Inflammatory macrophage (primary cell): ENCODE results near the gene SMAD6.

ENCODE experiments used
- DNase-seq, 2 donors: peaks; one replicate each; pipeline ENCODE4 v3.0.0-alpha.2; 2020 to 2022

SMAD6 gene

GRCh38 chr15:66799242-66799641 lies 97.2 kb downstream of the SMAD6 start:
- no peak for DNase-seq

DNA sequence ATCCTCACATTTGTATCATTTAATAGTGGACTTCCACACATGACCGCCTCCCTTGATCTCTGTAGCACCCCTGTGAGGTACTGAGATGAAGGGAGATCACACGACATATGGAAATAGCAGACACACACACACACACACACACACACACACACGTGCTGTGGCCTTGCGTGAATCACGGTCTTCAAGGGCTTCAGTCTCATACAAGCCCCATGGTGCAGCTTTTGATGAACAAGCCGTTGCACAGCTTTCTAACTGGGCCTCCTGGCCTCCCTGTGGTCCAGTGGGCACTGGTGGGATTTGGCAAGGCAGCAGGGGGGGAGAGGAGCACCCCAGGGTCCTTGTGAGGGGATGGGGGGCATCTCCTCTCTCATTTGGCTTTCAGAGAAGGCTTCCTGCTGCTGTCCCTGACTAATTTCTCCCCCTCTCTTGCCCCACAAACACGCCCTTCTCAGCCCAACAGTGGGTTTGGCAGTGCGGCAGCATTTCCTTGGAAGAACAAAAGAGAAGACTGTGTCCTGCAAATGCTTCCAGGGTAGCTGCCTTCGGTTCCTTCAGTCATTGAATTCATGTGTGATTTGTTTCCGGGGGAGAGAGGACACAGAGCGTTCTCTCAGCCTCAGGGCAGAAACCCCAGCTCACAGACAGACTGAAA lies 98.7 kb downstream of the SMAD6 start:
- no peak for DNase-seq

DNA sequence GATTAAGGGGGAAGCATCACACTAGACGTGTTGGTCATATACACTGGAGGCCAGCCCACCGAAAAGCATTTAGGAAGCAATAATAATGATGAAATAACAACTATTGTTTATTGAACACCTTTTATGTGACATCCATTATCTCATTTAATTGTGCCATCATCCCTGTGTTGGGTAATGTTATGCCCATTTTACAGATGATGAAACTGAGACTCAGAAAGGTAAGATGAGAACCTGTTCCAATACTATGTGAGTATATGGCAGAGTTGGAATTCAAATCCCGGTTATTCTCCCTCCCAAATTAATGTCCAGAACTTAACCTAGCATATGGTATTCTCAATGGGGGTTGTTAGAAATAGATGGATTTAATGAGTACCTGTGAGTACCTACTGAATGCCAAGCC lies 99.2 kb downstream of the SMAD6 start:
- DNase-seq: no peak

DNA sequence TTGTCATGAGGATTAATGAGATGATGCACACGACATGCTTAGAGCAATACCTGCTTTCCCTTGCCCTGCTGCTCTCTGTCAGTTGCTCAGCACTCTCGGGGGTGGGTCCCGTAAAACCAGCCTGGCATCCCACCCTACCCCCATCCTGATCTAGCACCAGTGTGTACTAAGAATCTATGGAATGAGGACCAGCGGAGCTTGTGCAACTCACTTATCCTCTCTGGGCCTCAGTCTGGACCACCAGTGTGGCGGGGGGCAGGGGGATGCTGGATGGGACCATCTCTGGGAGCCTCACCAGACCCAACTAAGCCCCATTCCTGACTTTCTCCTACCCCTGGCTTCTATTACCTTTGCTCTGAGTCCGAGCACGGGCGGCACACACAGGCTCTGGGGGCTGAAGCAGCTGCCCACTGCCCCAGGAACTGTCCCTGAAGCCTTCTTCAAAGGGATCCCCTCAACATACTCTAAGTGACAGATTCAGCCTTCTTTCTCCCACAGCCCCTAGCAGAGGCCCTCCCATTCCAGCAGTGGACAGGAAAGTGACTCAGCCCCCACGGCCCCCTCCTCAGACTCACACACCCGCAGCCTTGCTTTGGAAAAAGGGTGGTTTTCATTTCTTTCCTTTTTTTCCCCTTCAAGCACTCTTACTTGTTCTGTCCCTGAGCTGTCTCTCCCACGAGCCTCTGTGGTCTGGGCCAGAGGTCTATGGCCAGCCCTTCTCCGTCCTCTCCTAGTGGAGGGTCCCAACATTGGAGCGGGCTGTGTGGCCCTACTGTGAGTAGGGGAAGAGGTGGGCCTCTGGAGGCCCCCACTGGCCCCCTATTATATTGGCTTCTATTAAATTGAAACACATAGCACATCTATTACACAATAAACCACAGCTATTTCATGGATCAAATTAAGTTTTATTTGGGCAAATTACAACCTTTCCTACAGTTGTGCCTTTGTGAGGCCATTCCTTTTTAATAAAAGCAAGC lies 100.3 kb downstream of the SMAD6 start:
- DNase-seq: no peak

- DNase-seq: peak; percentile 78 to 83
Measured at GRCh38 chr15:66803182-66803729, 101.2 kb downstream of the SMAD6 start.

DNA sequence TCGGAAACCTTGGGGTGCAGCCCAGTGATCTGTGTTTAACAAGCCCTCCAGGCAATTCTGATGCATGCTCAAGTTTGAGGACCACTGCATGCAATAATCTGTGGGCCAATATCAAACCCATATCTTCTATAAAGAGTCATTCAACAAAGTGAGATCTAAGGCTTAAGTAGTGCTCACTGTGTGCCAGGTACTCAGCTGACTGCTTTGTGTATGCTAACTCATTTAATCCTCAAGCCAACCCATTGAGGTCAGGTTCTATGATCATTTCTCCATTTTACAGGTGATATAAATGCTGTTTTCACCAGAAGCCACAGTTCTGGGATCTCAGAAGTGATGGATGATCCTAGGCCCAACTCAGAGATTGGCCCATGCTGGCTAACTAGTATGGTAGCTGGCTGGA lies 101.7 kb downstream of the SMAD6 start:
- DNase-seq: no peak

DNA sequence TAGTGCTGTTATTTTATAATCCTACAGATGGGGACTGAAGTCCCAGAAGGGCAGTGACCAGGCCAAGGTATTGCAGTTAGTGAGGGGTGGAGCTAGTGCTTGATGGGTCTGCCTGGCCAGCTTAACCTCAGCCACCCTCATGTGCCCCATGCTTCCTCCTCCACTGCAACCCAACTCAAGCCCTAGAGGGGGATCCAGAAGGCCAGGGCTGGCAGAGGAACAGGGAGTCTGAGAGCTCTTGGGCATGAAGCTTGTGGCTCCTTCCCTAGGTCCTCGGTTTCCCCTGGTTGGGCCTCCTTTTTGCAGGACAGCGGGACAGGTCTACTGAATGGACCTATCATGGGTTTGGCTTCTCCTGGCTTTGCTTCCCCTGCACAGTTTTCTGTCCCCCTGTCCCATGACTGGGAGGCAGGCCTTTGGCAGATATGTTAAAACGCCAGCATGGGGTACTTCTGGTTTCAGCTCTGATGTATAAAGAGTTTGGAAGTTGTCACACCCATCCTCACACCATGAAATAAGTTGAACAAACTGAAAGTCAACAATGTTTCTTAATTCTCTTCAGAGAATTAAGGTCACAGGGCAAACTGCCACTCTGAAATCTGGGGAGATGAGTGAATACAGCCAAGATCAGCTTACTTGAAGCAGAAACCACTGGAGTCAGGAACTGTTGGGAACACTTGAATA lies 103.3 kb downstream of the SMAD6 start:
- DNase-seq: peak; percentile 56 to 83

GRCh38 chr15:66808181-66808824 lies 106.3 kb downstream of the SMAD6 start:
- no peak for DNase-seq

DNA sequence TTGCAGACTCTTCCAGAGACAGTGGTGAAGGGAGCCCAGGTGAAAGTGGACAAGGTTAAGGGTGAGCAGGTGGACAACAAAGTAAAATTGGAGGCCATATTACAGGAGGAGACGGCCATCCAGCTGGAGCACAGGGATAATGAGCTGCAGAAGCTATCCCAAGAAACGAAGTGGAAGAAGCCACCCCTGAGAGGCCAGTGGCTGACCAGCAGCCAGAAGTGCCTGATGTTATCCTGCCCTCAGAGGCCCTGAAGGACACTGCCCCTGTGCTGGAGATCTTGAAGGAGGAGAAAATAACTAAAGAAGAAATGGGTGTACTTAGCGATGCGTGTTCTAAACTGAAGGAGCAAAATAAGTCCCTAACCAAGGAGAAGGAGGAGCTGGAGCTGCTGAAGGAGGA lies 107.6 kb downstream of the SMAD6 start:
- no peak for DNase-seq

GRCh38 chr15:66815318-66815717 lies 113.3 kb downstream of the SMAD6 start:
- peak; percentile 38 to 47 for DNase-seq

DNA sequence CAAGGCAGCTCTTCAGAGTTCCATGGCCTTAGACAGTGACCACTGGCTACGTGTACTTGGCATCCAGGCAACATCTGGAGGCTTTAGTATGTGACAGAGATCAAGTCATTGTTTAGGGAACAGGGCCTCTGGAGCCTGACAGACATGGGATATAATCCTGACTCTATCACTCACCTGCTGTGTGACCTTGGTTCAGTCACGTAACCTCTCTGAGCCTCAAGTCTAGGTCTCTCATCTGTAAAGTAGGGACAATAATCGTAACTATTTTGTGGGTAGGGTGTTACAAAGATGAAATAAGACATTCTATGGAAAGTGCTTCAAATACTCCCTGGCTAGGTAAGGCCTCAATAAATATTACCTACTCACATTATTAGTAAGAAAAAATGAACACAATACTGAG lies 114.2 kb downstream of the SMAD6 start:
- no peak for DNase-seq

DNA sequence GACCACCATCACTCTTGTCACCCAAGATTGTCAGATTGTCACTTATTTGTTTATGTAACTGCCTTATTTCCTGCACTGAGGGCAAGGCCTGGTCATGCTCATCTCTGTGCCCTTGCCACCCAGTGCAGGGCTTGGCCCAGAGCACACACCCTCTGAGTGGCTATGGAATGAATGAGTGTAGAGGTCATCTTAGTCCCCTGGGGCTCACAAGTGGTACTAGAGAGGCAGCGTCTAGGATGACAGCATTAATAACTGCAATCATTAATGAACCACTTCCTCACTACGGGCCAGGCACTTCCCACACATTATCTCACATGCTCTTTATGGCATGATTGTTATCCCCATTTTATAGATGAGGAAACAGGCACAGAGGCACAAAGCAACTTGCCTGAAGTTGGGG lies 117.0 kb downstream of the SMAD6 start:
- peak; percentile 91 to 93 for DNase-seq

- DNase-seq: peak; percentile 38 to 72
Measured at GRCh38 chr15:66820481-66821176, 118.6 kb downstream of the SMAD6 start.

GRCh38 chr15:66821307-66821706 lies 119.3 kb downstream of the SMAD6 start:
- DNase-seq: no peak

- DNase-seq: no peak
Measured at GRCh38 chr15:66822114-66822513, 120.1 kb downstream of the SMAD6 start.

- DNase-seq: no peak
Measured at GRCh38 chr15:66822576-66822975, 120.5 kb downstream of the SMAD6 start.

DNA sequence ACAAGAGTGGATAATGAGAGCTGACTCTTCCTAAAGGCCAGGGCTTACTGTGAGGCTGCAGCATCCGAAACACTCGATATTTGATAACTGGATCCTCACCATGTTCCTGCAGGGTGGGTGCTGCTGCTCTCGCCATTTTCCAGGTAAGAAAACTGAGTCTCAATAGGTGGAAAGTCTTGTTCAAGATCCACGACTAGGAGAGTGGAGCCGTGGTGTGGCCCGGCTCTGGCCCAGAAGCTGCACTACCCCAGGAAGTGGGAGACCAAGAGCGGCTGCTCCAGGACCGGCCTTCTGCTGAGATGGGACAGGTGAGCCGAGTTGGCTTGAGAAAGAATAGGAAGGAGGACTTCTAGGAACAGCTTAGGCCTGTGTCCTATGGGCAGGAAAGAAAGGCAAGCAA lies 121.6 kb downstream of the SMAD6 start:
- DNase-seq: no peak

DNA sequence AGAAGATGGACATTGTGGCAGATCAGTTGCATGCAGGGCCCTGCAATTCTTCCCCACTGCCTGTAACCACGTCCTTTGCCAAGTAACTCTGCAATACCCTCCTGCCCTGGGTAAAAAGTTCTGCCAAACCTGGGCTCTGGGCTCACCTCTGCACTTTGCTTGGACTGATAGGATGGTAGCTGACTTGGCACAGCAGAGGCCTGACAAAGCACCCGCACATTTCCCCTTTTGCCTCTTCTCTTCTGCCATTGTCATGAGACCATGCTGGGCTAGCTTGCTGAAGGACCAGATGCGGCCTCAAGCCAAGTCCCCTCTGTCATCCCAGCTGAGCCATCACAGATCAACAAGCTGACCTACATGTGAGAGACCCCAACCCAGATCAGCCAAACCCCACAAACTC lies 122.4 kb downstream of the SMAD6 start:
- DNase-seq: peak in 1 of 2 donors; percentile 30

GRCh38 chr15:66825139-66825538 lies 123.1 kb downstream of the SMAD6 start:
- DNase-seq: no peak

- no peak for DNase-seq
Measured at GRCh38 chr15:66825731-66826130, 123.7 kb downstream of the SMAD6 start.

- DNase-seq: no peak
Measured at GRCh38 chr15:66826507-66826906, 124.5 kb downstream of the SMAD6 start.
